Mesothelial cell of epicardium (in vitro differentiated cells): ENCODE results near the gene ETV3L. TPM values are rescaled to one million over a fixed set of nuclear protein-coding genes. Genes with fewer than 3 reads are reported as not detected.

Experiments
- DNase-seq, 2 experiments: peaks; one replicate each; pipeline ENCODE4 v3.0.0; 2021; ENCODE audit warnings: low spot score in 2 of 2; ENCODE audit not compliant: unreplicated experiment in 2 of 2
- H3K27ac Mint-ChIP-seq: 2 replicates; pipeline ENCODE4 v1.8.0; 2021; ENCODE audit warnings: mixed read lengths
- H3K27me3 Mint-ChIP-seq: 2 replicates; pipeline ENCODE4 v1.8.0; 2021; ENCODE audit warnings: low read depth, mixed read lengths
- H3K36me3 Mint-ChIP-seq: 2 replicates; pipeline ENCODE4 v1.8.0; 2021; ENCODE audit warnings: mixed read lengths
- H3K4me1 Mint-ChIP-seq: 2 replicates; pipeline ENCODE4 v1.8.0; 2021; ENCODE audit warnings: mixed read lengths
- H3K4me3 Mint-ChIP-seq: 2 replicates; pipeline ENCODE4 v1.8.0; 2021; ENCODE audit warnings: mild to moderate bottlenecking, moderate library complexity, mixed read lengths
- H3K9me3 Mint-ChIP-seq: 2 replicates; pipeline ENCODE4 v1.8.0; 2021; ENCODE audit warnings: mixed read lengths
- total RNA-seq: library from RNA; stranded (reverse); gene quantifications from 3 replicates; pipeline ENCODE4 v1.2.1, GENCODE V29; 2021
- TF ChIP-seq, protein P1 (sequence below): fragments of 200-600 bp; sonication (generic); IDR thresholded peaks from one replicate; pipeline ENCODE4 v1.5.0; 2021; ENCODE audit warnings: antibody characterized with exemption; ENCODE audit not compliant: unreplicated experiment

ETV3L gene
- total RNA-seq, 1 donor from 2014 or later = not detected

DNA sequence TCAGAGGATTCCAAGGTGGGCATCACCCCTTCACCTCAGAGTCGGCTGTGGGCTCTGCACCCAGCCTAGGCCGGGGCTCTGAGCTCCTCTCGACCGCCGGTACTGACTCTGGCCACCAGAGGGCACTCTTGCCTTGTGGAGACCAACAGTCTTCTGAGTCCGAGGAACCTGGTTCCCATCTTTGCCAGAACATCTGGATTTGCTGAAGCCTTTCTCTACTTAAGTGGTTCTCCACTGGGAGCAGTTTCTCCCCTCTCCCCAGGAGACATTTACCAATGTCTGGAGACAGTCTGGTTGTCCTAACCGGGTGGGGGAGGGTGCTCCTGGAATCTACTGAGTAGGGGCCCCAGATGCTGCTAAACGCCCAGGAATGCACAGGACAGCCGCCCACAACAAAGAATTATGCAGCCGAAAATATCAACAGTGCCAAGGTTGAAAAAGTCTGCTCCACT lies 9.4 kb downstream of the ETV3L start:
- Mint-ChIP-seq H3K9me3 (no peaks in the 10 kb centered on the region), H3K27me3 (no peaks in the 10 kb centered on the region), H3K4me3 (peak overlapping the region; percentile 20), H3K27ac (peak overlapping the region; percentile 83), H3K36me3 (no peaks in the 10 kb centered on the region), H3K4me1 (peaks cover 8% of the 10 kb centered on the region)
- DNase-seq = peak; percentile 86 to 95
- TF ChIP-seq, protein P1, sequence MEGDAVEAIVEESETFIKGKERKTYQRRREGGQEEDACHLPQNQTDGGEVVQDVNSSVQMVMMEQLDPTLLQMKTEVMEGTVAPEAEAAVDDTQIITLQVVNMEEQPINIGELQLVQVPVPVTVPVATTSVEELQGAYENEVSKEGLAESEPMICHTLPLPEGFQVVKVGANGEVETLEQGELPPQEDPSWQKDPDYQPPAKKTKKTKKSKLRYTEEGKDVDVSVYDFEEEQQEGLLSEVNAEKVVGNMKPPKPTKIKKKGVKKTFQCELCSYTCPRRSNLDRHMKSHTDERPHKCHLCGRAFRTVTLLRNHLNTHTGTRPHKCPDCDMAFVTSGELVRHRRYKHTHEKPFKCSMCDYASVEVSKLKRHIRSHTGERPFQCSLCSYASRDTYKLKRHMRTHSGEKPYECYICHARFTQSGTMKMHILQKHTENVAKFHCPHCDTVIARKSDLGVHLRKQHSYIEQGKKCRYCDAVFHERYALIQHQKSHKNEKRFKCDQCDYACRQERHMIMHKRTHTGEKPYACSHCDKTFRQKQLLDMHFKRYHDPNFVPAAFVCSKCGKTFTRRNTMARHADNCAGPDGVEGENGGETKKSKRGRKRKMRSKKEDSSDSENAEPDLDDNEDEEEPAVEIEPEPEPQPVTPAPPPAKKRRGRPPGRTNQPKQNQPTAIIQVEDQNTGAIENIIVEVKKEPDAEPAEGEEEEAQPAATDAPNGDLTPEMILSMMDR = peak; percentile 94

DNA sequence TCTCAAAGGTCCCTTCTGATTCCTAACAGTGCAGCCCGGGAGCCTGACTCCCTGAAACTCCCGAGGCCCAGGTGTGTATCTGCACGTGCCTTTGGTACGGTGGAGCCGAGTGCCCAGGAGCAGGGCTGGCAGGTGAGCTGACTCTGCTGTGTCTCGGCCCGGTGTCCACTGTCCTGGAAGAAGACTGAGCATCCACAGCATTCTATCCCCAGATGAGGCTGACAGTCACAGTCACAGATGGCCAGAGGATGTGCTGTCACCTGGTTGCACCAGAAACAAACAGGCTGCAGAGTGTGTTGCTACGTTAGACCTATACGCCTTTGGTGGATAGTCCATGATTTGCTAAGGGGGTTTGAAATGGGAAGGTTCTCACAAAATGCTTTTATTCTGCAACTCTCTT lies 9.8 kb downstream of the ETV3L start:
- TF ChIP-seq, protein P1 = no peak
- H3K27ac Mint-ChIP-seq = peak overlapping the region; percentile 83

DNA sequence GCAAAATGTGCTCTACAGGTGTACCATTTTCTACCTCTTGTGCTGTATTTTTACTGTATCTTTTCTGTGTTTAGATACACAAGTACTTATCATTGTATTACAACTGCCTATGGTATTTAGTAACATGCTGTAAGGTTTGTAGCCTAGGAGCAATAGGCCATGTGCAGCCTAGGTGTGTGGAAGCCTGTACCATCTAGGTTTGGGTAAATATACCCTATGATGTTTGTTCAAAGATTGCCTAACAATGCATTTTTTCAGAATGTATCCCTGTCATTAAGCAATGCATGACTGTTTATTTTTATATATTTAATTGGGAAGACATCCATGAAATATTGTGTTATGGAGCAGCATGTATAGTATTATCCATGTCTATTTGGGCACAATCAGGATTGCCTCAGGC lies 11.0 kb downstream of the ETV3L start:
- Mint-ChIP-seq H3K4me1 (peaks cover 8% of the 10 kb centered on the region), H3K4me3 (no peak overlapping the region), H3K27ac (no peak overlapping the region), H3K9me3 (no peaks in the 10 kb centered on the region), H3K36me3 (no peaks in the 10 kb centered on the region), H3K27me3 (no peaks in the 10 kb centered on the region)
- DNase-seq = no peak
- TF ChIP-seq, protein P1 = no peak

More for the DNA sequence above, 9.8 kb downstream of the ETV3L start:
- Mint-ChIP-seq H3K4me1 (peaks cover 8% of the 10 kb centered on the region), H3K27me3 (no peaks in the 10 kb centered on the region), H3K9me3 (no peaks in the 10 kb centered on the region), H3K36me3 (no peaks in the 10 kb centered on the region), H3K4me3 (no peak overlapping the region)
- DNase-seq = no peak

DNA sequence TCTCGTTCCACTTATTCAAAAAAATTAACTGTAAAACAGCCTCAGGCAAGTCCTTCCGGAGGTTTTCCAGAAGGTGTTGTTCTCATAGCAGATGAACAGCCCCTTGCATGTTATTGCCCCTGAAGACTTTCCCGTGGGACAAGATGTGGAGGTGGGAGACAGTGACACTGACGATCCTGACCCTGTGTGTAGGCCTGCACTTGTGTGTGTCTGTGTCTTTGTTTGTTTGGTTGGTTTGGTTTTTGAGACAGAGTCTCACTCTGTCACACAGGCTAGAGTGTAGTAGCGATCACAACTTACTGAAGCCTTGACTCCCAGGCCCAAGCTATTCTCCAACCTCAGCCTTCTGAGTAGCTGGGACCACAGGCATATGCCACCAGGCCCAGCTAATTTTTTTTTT lies 12.6 kb downstream of the ETV3L start:
- Mint-ChIP-seq H3K27ac (no peak overlapping the region), H3K4me1 (peaks cover 8% of the 10 kb centered on the region), H3K36me3 (no peaks in the 10 kb centered on the region), H3K27me3 (no peaks in the 10 kb centered on the region), H3K9me3 (no peaks in the 10 kb centered on the region), H3K4me3 (no peak overlapping the region)
- TF ChIP-seq, protein P1 = no peak
- DNase-seq = no peak

DNA sequence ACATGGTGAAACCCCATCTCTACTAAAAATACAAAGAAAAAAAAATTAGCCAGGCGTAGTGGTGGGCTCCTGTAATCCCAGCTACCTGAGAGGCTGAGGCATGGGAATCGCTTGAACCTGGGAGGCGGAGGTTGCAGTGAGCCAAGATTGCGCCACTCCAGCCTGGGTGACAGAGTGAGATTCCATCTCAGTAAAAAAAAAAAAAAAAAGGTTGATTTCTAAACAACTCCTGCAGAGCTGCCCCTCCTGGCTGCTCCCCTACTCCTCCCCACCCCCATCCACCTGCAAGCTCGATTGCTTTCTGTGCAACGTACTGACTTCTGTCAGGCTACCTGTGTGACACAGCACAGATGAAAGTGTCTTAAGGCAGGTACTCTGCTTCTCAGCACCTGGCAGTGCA lies 13.3 kb downstream of the ETV3L start:
- no peak for DNase-seq
- TF ChIP-seq, protein P1 = no peak
- H3K36me3 Mint-ChIP-seq = no peaks in the 10 kb centered on the region
- H3K27ac Mint-ChIP-seq = no peak overlapping the region
- no peak overlapping the region for H3K4me3 Mint-ChIP-seq
- peaks cover 8% of the 10 kb centered on the region for H3K4me1 Mint-ChIP-seq
- no peaks in the 10 kb centered on the region for H3K9me3 Mint-ChIP-seq
- H3K27me3 Mint-ChIP-seq = no peaks in the 10 kb centered on the region

DNA sequence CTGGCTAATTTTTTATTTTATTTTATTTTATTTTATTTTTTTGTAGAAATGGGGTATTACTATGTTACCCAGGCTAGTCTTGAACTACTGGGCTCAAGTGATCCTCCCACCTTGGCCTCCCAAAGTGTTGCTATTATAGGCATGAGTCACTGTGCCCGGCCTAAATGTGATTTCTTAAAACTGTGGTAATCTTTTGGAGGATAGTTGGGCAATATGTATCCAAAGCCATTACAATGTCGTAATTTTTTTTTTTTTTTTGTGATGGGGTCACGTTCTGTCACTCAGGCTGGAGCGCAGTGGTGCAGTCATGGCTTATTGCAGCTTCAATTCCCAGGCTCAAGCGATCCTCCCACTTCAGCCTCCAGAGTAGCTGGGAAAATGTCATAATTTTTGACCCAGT lies 14.2 kb downstream of the ETV3L start:
- no peak overlapping the region for H3K4me3 Mint-ChIP-seq
- no peak for DNase-seq
- TF ChIP-seq, protein P1 = no peak
- H3K9me3 Mint-ChIP-seq = peaks cover 2% of the 10 kb centered on the region
- no peaks in the 10 kb centered on the region for H3K36me3 Mint-ChIP-seq
- H3K4me1 Mint-ChIP-seq = peaks cover 5% of the 10 kb centered on the region
- H3K27me3 Mint-ChIP-seq = no peaks in the 10 kb centered on the region
- H3K27ac Mint-ChIP-seq = no peak overlapping the region
